Eye (tissue), 1 donor: ENCODE data around the gene LMNTD1.
A peak's percentile ranks its signal among the peaks of the same experiment; 100 is the strongest.
"Not testable (repeated sequence)": the region's sequence is repeated elsewhere in the genome, so short reads cannot be mapped to it uniquely, and the experiment has no call there.

Source experiments
- DNase-seq: peaks from one replicate; pipeline ENCODE4 v3.0.0-alpha.2; 2015

LMNTD1 gene, protein sequence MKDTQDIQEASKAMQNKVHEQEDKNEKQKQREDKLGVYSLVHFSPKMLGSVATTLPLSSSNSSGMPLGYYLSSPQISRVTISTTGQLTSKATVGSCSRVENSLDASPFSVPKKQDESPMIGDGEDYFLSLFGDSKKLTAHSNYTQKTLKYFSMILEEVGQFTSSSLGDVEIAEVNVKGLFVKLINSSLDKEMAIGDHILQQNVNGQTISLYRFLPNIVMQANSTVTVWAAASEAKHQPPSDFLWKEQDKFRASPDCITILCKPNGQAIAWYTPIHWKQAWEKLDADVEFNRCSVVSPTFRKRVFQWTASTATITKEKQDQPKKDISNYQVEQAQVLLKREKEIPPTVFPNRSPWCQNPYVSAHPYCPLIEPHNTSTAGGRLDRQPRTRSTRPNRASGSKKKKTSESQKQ

DNA sequence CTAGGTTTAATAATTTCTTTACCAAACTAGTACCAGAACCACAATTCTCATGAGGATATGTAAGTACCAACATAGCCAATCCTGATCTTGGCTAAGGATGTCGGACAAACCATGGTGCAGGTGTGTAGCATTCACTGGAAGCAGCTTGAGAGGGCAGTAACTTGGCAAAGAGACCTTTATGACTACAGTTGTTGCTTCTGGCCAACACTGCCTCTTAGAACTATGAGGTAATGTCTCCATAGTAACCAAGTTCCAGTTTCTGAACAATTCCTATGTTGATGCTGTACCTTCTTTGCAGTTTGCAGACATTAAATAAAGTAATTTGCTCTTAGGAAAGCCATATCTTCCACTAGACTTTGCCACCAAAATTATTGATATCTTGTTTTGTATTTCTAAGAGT is at the start of gene LMNTD1:
Gene LMNTD1 (minus strand): TSS at position 186 of the 400 bp plus-strand sequence. CDS start 324 bp downstream, outside the sequence.
- DNase-seq = peak; percentile 39

- DNase-seq = no peak
These were observed 45.9 kb upstream of the LMNTD1 start for GRCh38 chr12:25598956-25599355.

DNA sequence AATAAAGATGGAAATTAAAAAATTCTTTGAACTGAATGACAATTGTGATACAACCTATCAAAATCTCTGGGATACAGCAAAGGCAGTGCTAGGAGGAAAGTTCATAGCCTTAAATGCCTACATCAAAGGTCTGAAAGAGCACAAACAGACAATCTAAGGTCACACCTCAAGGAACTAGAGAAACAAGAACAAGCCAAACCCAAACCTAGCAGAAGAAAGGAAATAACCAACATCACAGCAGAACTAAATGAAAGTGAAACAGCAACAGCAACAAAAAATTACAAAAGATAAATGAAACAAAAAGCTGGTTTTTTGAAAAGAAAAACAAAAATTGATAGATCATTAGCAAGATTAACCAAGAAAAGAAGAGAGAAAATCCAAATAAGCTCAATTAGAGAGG is 42.4 kb upstream of the LMNTD1 start:
- not testable (repeated sequence) for DNase-seq

GRCh38 chr12:25594376-25594775 is 41.3 kb upstream of the LMNTD1 start:
- no peak for DNase-seq

DNA sequence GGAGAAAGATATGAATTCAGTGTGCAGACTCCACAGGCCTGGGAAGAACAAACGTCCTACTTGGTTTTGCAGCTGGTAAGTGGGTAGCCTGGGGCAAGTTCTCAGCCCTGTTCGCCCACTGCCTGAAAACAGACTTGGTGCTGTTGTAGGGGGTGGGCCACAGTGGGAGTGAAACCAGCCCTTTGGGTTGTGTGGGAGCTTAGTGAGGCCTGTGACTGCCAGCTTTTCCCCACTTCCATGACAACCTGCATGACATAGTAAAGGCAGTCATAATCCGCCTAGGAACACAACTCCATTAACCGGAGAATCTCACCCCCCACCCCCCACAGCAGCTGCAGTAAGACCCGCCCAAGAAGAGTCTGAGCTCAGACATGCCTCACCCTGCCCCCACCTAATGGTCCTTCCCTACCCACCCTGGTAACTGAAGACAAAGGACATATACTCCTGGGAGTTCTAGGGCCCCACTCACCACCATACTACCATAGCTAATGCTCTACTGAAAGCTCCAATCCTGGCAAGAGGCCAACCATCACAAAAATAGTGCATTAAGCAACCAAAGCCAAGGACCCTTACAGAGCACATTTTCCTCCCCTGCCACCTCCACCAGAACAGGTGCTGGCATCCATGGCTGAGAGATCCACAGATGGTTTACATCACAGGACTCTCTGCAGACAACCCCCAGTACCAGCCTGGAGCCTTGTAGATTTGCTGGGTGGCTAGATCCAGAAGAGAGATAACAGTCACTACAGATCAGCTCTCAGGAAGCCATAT is 39.8 kb upstream of the LMNTD1 start:
- no peak for DNase-seq

DNA sequence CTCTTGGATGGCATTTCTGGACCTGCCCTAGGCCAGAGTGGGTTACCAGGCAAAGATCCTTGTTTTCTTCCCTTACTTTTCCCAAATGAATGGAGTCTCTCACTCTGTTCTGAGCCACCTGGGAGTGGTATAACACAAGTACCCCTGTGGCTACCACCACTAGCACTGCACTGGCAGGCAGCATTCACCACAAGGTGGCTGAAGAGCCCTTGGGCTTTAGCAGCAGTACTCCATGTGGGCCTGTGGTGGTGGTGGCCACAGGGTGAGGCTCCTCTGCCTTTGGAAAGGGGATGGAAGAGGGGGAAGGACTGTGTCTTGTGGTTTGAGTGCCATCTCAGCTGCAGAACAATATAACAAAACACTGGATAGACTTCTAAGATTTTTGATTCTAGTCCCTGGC is 38.1 kb upstream of the LMNTD1 start:
- DNase-seq = no peak

- no peak for DNase-seq
These were observed 37.1 kb upstream of the LMNTD1 start for GRCh38 chr12:25590011-25590721.

GRCh38 chr12:25587346-25587745 is 34.3 kb upstream of the LMNTD1 start:
- no peak for DNase-seq

DNA sequence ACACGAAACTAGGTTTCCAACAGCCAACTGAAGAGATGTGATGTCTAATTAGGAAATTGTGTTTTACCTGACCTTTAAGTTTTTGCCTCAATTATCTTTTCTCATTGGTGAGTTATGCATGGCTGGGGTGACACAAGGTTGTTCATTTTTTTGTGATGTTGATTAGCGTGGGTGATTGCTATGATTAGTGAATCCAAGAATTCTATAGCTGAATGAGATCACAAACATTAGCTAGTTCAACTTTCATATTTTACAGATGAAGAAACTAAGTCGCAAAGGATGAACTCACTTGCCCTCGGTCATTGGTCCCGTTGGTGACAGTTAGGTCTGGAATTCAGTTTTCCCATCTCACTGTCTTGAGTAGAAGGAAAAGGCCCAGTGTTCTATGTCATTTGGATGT is 32.6 kb upstream of the LMNTD1 start:
- DNase-seq = no peak

DNA sequence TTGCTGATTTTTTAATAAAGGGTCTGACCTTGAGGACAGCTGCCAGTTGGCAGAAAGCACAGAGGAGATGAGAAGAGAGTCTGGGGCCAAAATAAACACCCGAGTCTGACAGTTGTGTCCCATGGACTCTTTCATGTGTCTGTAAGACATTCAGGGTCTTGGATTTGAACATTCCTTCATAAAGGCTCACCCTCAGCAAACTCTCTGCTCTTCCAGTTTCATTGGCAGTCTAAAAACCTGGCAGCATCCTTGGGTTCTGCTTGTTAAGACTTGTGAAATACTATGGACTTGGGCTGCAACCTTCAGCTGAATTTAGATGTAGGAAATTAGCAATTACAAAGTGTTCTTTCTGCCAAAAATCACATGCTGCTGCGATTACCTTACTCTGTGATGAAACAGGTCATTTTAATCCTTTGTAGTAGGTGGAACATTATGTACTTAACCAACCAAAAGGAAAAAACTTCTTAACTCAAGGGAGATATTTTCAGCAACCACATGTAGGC is 32.0 kb upstream of the LMNTD1 start:
- DNase-seq = peak; percentile 68

DNA sequence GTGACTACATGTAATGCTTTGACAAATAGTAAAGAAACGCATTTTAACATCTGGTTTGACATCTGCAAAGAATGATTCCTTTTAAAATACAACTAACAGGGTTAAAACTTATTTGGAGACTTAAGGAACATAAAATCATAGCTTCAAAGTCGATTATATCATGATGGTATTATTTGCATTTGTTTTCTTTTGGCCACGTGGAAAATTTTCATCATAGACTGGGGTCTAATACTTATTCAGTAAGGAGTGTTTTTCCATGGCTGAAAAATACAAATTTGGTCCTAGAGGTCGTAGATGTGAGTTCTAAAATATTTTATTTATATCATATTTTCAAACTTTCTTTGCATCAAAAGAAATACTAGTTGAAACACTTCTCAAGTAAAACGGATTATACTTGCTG is 31.5 kb upstream of the LMNTD1 start:
- DNase-seq = peak; percentile 37

GRCh38 chr12:25583545-25583944 is 30.5 kb upstream of the LMNTD1 start:
- peak; percentile 22 for DNase-seq

GRCh38 chr12:25581067-25581466 is 28.0 kb upstream of the LMNTD1 start:
- DNase-seq = no peak

GRCh38 chr12:25578411-25579143 is 25.5 kb upstream of the LMNTD1 start:
- peak; percentile 35 for DNase-seq

GRCh38 chr12:25574761-25575160 is 21.7 kb upstream of the LMNTD1 start:
- DNase-seq = no peak

DNA sequence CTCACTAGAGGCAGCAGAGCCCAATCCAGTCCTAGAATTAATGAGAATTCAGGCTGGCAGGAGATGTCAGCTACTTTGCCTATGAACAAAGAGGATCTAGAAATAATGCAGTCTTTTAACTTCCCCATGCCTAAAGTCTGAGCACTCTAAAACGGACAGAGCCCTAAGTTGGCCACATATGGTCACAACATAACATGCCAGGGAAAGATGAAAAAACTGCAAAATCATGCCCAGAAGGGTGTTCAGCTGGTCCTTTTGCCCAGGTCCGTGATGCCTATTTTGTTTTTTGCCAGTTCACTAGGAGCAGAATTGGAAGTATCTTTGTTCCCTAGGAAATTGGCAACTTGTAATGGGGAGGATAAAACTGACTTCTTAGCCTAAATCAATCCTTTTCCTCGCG is 20.3 kb upstream of the LMNTD1 start:
- no peak for DNase-seq

GRCh38 chr12:25570418-25570817 is 17.3 kb upstream of the LMNTD1 start:
- DNase-seq = no peak

GRCh38 chr12:25566202-25566949 is 13.3 kb upstream of the LMNTD1 start:
- no peak for DNase-seq

DNA sequence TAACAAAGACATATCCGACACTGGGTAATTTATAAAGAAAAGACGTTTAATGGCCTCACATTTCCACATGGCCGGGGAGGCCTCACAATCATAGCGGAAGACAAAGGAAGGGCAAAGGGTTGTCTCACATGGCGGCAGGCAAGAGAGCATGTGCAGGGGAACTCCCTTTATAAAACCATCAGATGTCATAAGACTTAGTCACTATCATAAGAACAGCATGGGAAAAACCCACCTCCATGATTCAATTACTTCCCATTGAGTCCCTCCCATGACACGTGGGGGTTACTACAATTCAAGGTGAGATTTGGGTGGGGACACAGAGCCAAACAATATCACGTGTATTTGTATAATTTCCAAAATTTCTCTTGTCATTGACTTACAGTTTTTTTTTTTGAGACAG is 5.5 kb upstream of the LMNTD1 start:
- DNase-seq = no peak

DNA sequence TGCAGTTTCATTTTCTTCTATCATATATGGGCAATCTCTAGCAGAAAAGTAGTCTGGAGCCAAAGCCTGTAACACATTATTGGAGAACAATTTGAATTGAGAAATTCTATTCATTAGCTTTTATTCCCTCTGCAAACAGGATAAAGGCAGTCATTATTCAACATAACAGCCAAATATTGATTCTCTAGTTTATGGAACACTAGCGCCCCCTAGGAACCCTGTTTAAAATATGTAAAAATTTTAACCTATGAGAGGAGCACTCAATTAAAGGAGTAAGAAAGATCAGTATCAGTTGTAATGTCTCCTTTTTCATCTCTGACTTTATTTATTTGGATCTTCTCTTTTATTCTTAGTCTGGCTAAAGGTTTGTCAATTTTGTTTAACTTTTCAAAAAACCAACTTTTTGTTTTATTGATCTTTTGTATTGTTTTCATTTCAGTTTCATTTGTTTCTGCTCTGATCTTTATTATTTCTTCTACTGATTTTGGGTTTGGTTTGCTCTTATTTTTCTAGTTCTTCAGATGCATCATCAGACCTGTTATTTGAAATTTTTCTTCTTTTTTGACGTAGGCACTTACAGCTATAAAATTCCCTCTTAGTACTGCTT is 4.8 kb upstream of the LMNTD1 start:
- DNase-seq = peak; percentile 56

- no peak for DNase-seq
These were observed 3.1 kb upstream of the LMNTD1 start for GRCh38 chr12:25556153-25556552.
